Measurements from ENCODE around the gene MAML2. TPM values are rescaled to one million over a fixed set of nuclear protein-coding genes. Genes with fewer than 3 reads are reported as not detected.

The MAML2 gene
- total RNA-seq, 1 donor from 2014 or later = 5.2 TPM

DNA sequence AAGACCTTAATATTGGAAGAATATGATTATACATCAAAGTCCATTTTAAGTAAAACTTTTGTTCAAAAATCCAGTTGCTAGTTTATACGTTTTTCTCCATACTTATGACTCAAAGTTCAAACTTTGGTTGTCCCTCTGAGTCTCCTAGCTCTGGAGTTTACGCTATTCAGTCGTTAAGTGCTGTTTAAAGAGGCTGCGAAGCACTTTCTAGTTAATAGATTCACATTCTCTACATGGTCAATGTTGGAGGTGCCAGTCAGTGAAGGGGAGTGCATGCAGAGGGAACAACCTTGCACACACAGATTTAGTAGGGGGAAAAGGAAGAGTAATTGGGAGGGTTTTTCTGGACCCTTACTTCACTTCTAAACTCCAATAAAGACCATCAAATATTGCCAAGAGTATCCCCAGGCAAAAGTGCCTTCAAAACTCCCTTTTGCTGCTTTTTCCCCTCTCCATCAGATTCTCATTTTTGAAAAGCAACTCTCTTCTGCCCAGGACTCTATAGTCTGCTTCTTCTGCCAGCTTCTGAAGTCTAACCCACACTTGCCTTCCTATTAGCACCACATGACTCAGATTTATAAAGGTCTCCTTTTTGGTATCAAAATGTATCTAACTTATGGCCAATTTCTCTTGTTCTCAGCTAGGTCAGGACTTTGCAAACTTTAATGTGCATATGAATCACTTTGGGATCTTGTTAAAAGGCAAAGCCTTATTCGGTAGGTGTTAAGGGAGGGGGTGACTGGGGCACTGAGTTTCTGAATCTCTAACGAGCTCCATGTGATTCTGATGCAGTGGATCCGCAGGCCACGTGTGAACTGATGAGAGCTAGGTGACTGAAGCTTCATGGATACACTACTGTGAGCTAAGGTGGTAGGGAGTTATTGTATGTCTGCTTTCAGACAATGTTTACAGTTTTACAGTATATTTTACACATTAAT, 322.9 kb downstream of the MAML2 start:
- no peak overlapping the region for H3K4me3 ChIP-seq (ENCODE audit: low read length in 3 of 3)
- H3K9ac ChIP-seq (ENCODE audit: low read depth in 1 of 3, low read length in 3 of 3) = no peak overlapping the region
- H3K36me3 ChIP-seq (ENCODE audit: control insufficient read depth in 3 of 3, insufficient read depth in 3 of 3, low read length in 3 of 3) = no peaks in the 10 kb centered on the region
- H3K4me1 ChIP-seq (ENCODE audit: control insufficient read depth in 3 of 3, insufficient read depth in 3 of 3, low read length in 3 of 3) = no peaks in the 10 kb centered on the region
- H3K27ac ChIP-seq (ENCODE audit: low read depth, low read length) = no peak overlapping the region
- H3K9me3 ChIP-seq (ENCODE audit: control insufficient read depth in 3 of 3, low read length in 3 of 3) = no peaks in the 10 kb centered on the region
- no peaks in the 10 kb centered on the region for H3K27me3 ChIP-seq (ENCODE audit: control insufficient read depth in 3 of 3, insufficient read depth in 3 of 3, low read length in 3 of 3)

DNA sequence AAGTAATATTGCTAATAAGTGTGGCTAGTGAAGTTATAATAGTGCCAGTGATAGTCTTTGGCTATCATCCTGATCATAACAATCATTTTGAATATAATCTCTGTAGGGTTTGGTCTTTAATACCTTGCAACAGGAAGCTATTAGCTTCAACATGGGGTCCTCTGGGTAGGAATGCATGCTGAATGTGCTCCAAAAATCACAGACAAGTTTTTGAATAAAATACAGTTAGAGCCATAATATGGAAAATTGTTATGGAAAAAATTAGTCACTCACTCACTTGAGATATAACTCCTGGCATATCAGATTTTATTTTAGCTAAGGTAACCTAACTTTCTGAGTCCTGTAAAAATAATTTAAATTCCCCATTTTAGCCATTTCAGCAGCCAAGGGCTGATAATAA, 323.7 kb downstream of the MAML2 start:
- Histone ChIP-seq H3K4me3 (ENCODE audit: low read length in 3 of 3) (no peak overlapping the region), H3K27ac (ENCODE audit: low read depth, low read length) (no peak overlapping the region), H3K9ac (ENCODE audit: low read depth in 1 of 3, low read length in 3 of 3) (no peak overlapping the region), H3K9me3 (ENCODE audit: control insufficient read depth in 3 of 3, low read length in 3 of 3) (no peaks in the 10 kb centered on the region), H3K36me3 (ENCODE audit: control insufficient read depth in 3 of 3, insufficient read depth in 3 of 3, low read length in 3 of 3) (no peaks in the 10 kb centered on the region), H3K27me3 (ENCODE audit: control insufficient read depth in 3 of 3, insufficient read depth in 3 of 3, low read length in 3 of 3) (no peaks in the 10 kb centered on the region), H3K4me1 (ENCODE audit: control insufficient read depth in 3 of 3, insufficient read depth in 3 of 3, low read length in 3 of 3) (no peaks in the 10 kb centered on the region)

DNA sequence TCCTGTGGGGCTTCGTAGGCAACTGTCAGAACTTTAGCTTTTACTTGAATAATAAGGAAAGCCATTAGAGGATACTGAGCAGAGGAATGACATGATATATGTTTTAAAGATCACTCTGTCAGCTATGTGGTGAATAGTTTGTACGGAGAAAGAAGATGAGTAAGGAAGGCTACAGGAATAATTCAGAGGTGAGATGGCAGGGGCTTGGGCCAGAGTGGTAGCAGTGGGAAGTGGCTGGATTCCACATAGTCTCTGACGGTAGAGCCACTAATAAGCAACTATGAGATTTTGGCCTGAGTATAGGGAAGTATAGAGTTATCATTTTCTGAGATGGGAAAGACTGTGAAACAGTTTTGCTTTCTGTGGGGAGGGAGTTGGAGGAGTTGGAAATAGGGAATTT, 325.1 kb downstream of the MAML2 start:
- Histone ChIP-seq H3K27me3 (ENCODE audit: control insufficient read depth in 3 of 3, insufficient read depth in 3 of 3, low read length in 3 of 3) (no peaks in the 10 kb centered on the region), H3K4me1 (ENCODE audit: control insufficient read depth in 3 of 3, insufficient read depth in 3 of 3, low read length in 3 of 3) (no peaks in the 10 kb centered on the region), H3K36me3 (ENCODE audit: control insufficient read depth in 3 of 3, insufficient read depth in 3 of 3, low read length in 3 of 3) (no peaks in the 10 kb centered on the region), H3K27ac (ENCODE audit: low read depth, low read length) (no peak overlapping the region), H3K4me3 (ENCODE audit: low read length in 3 of 3) (no peak overlapping the region), H3K9me3 (ENCODE audit: control insufficient read depth in 3 of 3, low read length in 3 of 3) (no peaks in the 10 kb centered on the region), H3K9ac (ENCODE audit: low read depth in 1 of 3, low read length in 3 of 3) (no peak overlapping the region)

DNA sequence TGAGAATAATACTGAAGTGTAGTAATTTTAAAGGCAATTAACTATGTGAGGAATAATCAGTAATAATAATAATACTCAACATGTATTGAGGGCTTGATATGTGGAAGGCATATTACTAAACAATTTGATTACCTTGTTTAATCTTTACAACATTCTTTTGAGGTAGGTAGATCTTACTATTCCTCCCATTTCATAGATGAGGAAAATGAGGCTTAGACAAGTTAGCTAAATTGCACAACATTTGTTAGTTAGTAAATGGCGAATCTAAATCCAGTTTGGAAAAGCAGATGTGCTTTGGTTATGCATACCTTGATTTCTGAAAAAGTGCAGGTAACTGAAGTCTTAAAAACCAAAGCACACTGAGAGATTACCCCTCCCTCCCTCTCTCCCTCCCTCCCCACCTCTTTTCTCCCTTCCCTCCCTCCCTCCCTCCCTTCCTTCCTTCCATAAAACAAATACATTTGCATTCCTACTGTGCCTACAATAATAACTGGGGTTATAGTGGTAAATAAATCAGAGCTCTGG, 326.0 kb downstream of the MAML2 start:
- Histone ChIP-seq H3K36me3 (ENCODE audit: control insufficient read depth in 3 of 3, insufficient read depth in 3 of 3, low read length in 3 of 3) (no peaks in the 10 kb centered on the region), H3K4me1 (ENCODE audit: control insufficient read depth in 3 of 3, insufficient read depth in 3 of 3, low read length in 3 of 3) (peaks cover 0 to 3% (median 3%) of the 10 kb centered on the region in 3 donors), H3K27me3 (ENCODE audit: control insufficient read depth in 3 of 3, insufficient read depth in 3 of 3, low read length in 3 of 3) (no peaks in the 10 kb centered on the region), H3K27ac (ENCODE audit: low read depth, low read length) (no peak overlapping the region), H3K9ac (ENCODE audit: low read depth in 1 of 3, low read length in 3 of 3) (no peak overlapping the region), H3K9me3 (ENCODE audit: control insufficient read depth in 3 of 3, low read length in 3 of 3) (no peaks in the 10 kb centered on the region), H3K4me3 (ENCODE audit: low read length in 3 of 3) (no peak overlapping the region)

DNA sequence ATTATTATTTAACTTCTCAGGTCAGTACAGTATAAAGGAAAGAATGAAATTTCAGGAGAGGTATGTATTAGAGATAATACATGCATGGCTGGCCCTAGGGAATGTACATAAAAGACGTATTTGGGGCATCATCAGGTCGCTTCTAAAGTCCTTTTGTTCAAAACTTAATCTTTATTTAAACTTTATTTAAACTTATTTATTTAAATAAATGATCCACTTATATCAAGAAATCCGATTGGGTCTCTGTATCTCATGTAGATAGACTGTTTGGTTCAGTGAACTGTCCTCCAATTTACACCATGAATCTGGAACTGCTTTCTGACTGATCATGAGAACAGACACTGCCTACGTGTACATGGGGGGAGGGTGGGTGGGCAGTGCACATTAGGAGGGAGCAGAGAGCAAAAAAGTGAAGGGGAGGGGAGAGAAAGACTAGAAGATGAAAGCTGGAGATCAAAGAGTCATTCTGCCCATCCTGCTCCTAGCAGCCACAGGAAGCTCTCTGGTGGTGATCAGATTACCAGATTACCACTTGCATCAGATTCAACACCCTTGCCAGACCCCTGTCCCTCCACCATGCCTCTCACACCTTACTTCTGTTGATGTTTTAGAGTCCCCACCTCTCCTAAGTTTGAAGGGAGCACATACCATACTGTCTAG, 327.0 kb downstream of the MAML2 start:
- no peak overlapping the region for H3K27ac ChIP-seq (ENCODE audit: low read depth, low read length)
- H3K36me3 ChIP-seq (ENCODE audit: control insufficient read depth in 3 of 3, insufficient read depth in 3 of 3, low read length in 3 of 3) = no peaks in the 10 kb centered on the region
- H3K9me3 ChIP-seq (ENCODE audit: control insufficient read depth in 3 of 3, low read length in 3 of 3) = no peaks in the 10 kb centered on the region
- H3K4me1 ChIP-seq (ENCODE audit: control insufficient read depth in 3 of 3, insufficient read depth in 3 of 3, low read length in 3 of 3) = peaks cover 0 to 3% (median 3%) of the 10 kb centered on the region in 3 donors
- H3K4me3 ChIP-seq (ENCODE audit: low read length in 3 of 3) = no peak overlapping the region
- no peaks in the 10 kb centered on the region for H3K27me3 ChIP-seq (ENCODE audit: control insufficient read depth in 3 of 3, insufficient read depth in 3 of 3, low read length in 3 of 3)
- H3K9ac ChIP-seq (ENCODE audit: low read depth in 1 of 3, low read length in 3 of 3) = no peak overlapping the region

DNA sequence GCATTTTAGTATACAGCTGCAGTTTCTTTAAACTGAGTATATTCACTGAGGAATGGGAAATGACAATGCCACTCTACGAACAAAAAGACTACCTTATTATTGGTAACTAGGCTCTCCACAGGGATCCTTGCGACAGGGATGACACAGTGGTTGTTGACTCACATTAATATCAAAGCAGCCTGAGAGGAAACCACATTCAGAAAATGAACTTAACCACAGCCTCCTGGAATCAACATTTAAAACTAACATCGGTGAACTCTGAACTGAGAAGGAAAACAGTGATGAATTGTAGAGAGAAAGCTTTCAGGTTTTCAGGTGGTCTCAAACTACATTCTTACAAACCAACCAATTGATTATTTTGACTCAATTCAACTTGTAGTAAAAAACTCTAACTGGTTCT, 328.8 kb downstream of the MAML2 start:
- Histone ChIP-seq H3K27me3 (ENCODE audit: control insufficient read depth in 3 of 3, insufficient read depth in 3 of 3, low read length in 3 of 3) (no peaks in the 10 kb centered on the region), H3K9ac (ENCODE audit: low read depth in 1 of 3, low read length in 3 of 3) (no peak overlapping the region), H3K36me3 (ENCODE audit: control insufficient read depth in 3 of 3, insufficient read depth in 3 of 3, low read length in 3 of 3) (no peaks in the 10 kb centered on the region), H3K27ac (ENCODE audit: low read depth, low read length) (no peak overlapping the region), H3K4me1 (ENCODE audit: control insufficient read depth in 3 of 3, insufficient read depth in 3 of 3, low read length in 3 of 3) (peaks cover 0 to 3% (median 3%) of the 10 kb centered on the region in 3 donors), H3K4me3 (ENCODE audit: low read length in 3 of 3) (no peak overlapping the region), H3K9me3 (ENCODE audit: control insufficient read depth in 3 of 3, low read length in 3 of 3) (no peaks in the 10 kb centered on the region)

DNA sequence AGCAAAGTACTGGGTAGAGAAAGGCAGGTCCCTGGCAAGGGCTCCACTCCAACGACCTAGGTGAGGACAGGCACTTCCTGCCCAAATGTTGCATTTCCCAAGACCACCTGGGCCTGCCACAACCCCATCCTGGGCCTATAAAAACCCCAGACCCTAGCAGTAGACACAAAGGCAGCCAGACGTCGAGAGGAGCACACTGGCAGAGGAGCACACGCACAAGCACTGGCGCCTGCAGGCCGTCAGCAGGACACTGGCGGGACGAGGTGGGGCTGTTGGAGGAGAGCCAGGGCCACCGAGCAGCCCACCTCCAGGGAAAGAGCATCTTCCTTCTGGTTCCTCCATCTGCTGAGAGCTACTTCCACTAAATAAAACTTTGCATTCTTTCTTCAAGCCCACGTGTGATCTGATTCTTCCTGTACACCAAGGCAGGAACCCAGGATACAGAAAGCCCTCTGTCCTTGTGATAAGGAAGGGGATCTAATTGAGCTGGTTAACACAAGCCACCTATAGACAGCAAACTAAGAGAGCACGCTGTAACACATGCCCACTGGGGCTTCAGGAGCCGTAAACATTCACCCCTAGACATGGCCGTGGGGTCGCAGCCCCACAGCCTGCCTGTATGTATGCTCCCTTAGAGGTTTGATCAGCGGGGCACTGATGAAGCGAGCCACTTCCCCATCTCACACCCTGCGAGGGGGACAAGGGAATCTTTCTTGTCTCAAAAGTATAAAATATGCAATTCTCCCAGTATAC, 329.4 kb downstream of the MAML2 start:
- H3K27ac ChIP-seq (ENCODE audit: low read depth, low read length) = no peak overlapping the region
- no peak overlapping the region for H3K9ac ChIP-seq (ENCODE audit: low read depth in 1 of 3, low read length in 3 of 3)

DNA sequence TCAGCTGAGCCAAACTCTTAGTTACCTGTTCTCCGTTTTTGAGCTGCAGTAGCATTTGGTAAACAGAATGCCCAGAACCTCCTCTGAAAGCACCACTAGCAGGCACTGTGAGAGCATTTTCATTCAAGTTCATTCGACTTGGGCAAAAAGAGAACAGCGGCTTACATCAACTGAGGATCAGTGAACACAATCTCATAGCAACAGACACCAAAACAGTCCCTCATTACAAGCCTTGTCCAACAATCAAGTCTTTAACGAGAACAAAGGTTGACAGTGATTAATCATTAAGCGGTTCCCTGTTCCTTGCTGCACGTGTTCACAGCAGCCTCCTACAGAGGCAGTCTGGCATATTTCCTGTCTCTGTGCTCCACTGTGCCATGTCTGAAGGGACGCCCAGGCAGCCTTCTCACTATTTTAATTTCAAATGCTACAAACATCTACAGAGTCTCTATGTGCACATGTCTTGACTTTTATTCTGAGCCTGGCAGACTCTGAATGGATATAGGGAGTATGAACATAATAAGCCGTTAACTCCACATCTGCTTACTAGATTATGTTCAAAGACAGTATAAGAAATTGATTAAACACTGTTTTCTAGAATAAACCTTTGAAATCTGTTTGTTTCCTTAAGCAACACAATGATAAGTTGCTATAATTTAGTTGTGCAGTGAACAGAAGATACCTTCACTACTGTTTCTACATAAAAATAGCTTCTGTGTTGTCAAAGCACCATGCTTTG, 330.7 kb downstream of the MAML2 start:
- Histone ChIP-seq H3K9ac (ENCODE audit: low read depth in 1 of 3, low read length in 3 of 3) (no peak overlapping the region), H3K4me3 (ENCODE audit: low read length in 3 of 3) (no peak overlapping the region), H3K9me3 (ENCODE audit: control insufficient read depth in 3 of 3, low read length in 3 of 3) (no peaks in the 10 kb centered on the region), H3K36me3 (ENCODE audit: control insufficient read depth in 3 of 3, insufficient read depth in 3 of 3, low read length in 3 of 3) (no peaks in the 10 kb centered on the region), H3K4me1 (ENCODE audit: control insufficient read depth in 3 of 3, insufficient read depth in 3 of 3, low read length in 3 of 3) (peaks cover 0 to 3% (median 3%) of the 10 kb centered on the region in 3 donors), H3K27me3 (ENCODE audit: control insufficient read depth in 3 of 3, insufficient read depth in 3 of 3, low read length in 3 of 3) (no peaks in the 10 kb centered on the region), H3K27ac (ENCODE audit: low read depth, low read length) (no peak overlapping the region)

More for the DNA sequence above, 329.4 kb downstream of the MAML2 start:
- Histone ChIP-seq H3K27me3 (ENCODE audit: control insufficient read depth in 3 of 3, insufficient read depth in 3 of 3, low read length in 3 of 3) (no peaks in the 10 kb centered on the region), H3K4me3 (ENCODE audit: low read length in 3 of 3) (no peak overlapping the region), H3K36me3 (ENCODE audit: control insufficient read depth in 3 of 3, insufficient read depth in 3 of 3, low read length in 3 of 3) (no peaks in the 10 kb centered on the region), H3K4me1 (ENCODE audit: control insufficient read depth in 3 of 3, insufficient read depth in 3 of 3, low read length in 3 of 3) (peaks cover 0 to 3% (median 3%) of the 10 kb centered on the region in 3 donors), H3K9me3 (ENCODE audit: control insufficient read depth in 3 of 3, low read length in 3 of 3) (no peaks in the 10 kb centered on the region)

DNA sequence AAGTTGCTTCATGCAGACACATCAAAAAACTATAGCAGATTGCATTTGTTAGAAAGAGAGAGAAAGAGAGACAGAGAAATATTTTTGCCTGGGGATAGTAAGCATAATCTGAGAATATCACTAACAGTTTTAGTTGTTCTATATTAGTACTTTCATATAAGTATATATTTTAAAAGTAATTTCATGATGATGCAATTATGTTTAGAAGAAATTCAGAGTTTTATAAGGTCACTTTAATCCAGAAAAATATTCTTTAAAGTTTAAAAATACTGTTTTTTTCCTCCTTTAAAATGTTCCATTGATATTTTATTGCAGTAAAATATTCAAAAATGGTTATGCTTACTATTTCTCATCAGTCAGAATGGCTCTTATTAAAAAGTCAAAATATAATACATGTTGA, 332.3 kb downstream of the MAML2 start:
- H3K9ac ChIP-seq (ENCODE audit: low read depth in 1 of 3, low read length in 3 of 3) = no peak overlapping the region
- no peak overlapping the region for H3K27ac ChIP-seq (ENCODE audit: low read depth, low read length)
- H3K4me3 ChIP-seq (ENCODE audit: low read length in 3 of 3) = no peak overlapping the region

More for the DNA sequence above, 332.3 kb downstream of the MAML2 start:
- no peaks in the 10 kb centered on the region for H3K36me3 ChIP-seq (ENCODE audit: control insufficient read depth in 3 of 3, insufficient read depth in 3 of 3, low read length in 3 of 3)
- H3K9me3 ChIP-seq (ENCODE audit: control insufficient read depth in 3 of 3, low read length in 3 of 3) = no peaks in the 10 kb centered on the region
- H3K27me3 ChIP-seq (ENCODE audit: control insufficient read depth in 3 of 3, insufficient read depth in 3 of 3, low read length in 3 of 3) = no peaks in the 10 kb centered on the region
- H3K4me1 ChIP-seq (ENCODE audit: control insufficient read depth in 3 of 3, insufficient read depth in 3 of 3, low read length in 3 of 3) = peaks cover 0 to 3% (median 3%) of the 10 kb centered on the region in 3 donors
